Measurements from ENCODE around the gene TTC7B.

Gene TTC7B

GRCh38 chr14:90747909-90748308 is 68.3 kb downstream of the TTC7B start:
- Histone ChIP-seq H3K27me3 (ENCODE audit: insufficient read depth, poor library complexity, severe bottlenecking) (no peaks in the 10 kb centered on the region), H3K9me3 (ENCODE audit: severe bottlenecking) (peaks cover 10% of the 10 kb centered on the region), H3K4me3 (ENCODE audit: severe bottlenecking) (no peak overlapping the region), H3K36me3 (ENCODE audit: low read depth) (peaks cover 3% of the 10 kb centered on the region; the same call in 1 of the 2 replicates), H3K4me1 (ENCODE audit: insufficient read depth, poor library complexity, severe bottlenecking) (no peaks in the 10 kb centered on the region), H3K27ac (ENCODE audit: poor library complexity, severe bottlenecking) (no peak overlapping the region)
- ATAC-seq (ENCODE audit: low read depth), result no peak
- no peak for DNase-seq (ENCODE audit: low spot score)
- TF ChIP-seq, protein P1, sequence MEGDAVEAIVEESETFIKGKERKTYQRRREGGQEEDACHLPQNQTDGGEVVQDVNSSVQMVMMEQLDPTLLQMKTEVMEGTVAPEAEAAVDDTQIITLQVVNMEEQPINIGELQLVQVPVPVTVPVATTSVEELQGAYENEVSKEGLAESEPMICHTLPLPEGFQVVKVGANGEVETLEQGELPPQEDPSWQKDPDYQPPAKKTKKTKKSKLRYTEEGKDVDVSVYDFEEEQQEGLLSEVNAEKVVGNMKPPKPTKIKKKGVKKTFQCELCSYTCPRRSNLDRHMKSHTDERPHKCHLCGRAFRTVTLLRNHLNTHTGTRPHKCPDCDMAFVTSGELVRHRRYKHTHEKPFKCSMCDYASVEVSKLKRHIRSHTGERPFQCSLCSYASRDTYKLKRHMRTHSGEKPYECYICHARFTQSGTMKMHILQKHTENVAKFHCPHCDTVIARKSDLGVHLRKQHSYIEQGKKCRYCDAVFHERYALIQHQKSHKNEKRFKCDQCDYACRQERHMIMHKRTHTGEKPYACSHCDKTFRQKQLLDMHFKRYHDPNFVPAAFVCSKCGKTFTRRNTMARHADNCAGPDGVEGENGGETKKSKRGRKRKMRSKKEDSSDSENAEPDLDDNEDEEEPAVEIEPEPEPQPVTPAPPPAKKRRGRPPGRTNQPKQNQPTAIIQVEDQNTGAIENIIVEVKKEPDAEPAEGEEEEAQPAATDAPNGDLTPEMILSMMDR (IDR thresholded peaks at IDR 0.05; ENCODE audit: poor library complexity, severe bottlenecking), result no peak

GRCh38 chr14:90743826-90744225 is 72.4 kb downstream of the TTC7B start:
- H3K27me3 ChIP-seq (ENCODE audit: insufficient read depth, poor library complexity, severe bottlenecking), result no peaks in the 10 kb centered on the region
- H3K27ac ChIP-seq (ENCODE audit: poor library complexity, severe bottlenecking), result no peak overlapping the region
- peaks cover 3% of the 10 kb centered on the region; the same call in 1 of the 2 replicates for H3K36me3 ChIP-seq (ENCODE audit: low read depth)
- TF ChIP-seq, protein P1 (IDR thresholded peaks at IDR 0.05; ENCODE audit: poor library complexity, severe bottlenecking), result no peak
- H3K4me1 ChIP-seq (ENCODE audit: insufficient read depth, poor library complexity, severe bottlenecking), result no peaks in the 10 kb centered on the region
- peaks cover 10% of the 10 kb centered on the region for H3K9me3 ChIP-seq (ENCODE audit: severe bottlenecking)
- ATAC-seq (ENCODE audit: low read depth) (no peak), DNase-seq (ENCODE audit: low spot score) (no peak)
- H3K4me3 ChIP-seq (ENCODE audit: severe bottlenecking), result no peak overlapping the region

DNA sequence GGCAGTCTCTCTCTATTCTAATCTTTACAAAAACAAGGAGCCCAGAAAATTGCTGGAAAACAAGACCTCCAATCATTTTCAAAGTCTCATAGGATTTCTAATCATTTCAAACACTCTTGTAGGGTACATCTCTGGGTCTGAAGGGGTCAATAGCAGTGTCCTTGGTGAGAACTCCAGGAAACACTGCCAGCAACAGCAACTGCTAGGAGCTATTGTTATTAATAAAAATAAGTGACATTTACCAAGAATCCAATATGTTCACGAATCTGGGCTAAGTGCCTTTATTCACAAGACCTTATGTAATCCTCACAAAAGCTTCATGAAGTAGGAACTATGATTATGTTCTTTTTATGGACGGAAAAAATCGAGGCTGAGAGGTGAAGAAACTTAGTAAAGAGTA is 72.8 kb downstream of the TTC7B start:
- Histone ChIP-seq H3K9me3 (ENCODE audit: severe bottlenecking) (peaks cover 8% of the 10 kb centered on the region), H3K4me3 (ENCODE audit: severe bottlenecking) (no peak overlapping the region), H3K27ac (ENCODE audit: poor library complexity, severe bottlenecking) (no peak overlapping the region), H3K4me1 (ENCODE audit: insufficient read depth, poor library complexity, severe bottlenecking) (no peaks in the 10 kb centered on the region), H3K27me3 (ENCODE audit: insufficient read depth, poor library complexity, severe bottlenecking) (no peaks in the 10 kb centered on the region), H3K36me3 (ENCODE audit: low read depth) (peaks cover 3% of the 10 kb centered on the region; the same call in 1 of the 2 replicates)
- TF ChIP-seq, protein P1 (IDR thresholded peaks at IDR 0.05; ENCODE audit: poor library complexity, severe bottlenecking), result no peak
- DNase-seq (ENCODE audit: low spot score) (no peak), ATAC-seq (ENCODE audit: low read depth) (no peak)

DNA sequence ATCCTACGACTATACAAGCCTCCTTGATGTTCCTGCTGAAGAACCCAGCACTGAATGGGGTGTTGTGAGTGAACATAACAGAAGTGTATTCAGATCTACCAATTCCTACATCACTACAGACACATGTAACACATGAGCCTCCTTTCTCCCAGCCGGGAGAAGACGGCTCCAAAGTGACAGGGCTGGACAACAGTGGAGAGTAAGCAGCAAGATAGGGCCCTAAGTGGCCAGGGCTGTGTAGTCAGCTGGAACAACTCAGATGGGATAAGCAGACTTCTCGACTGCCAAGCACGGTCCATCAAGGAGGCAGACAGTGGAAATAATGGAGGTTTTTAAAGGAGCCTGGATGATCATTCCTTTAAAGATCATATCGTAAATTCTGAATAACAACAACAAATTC is 73.5 kb downstream of the TTC7B start:
- Histone ChIP-seq H3K36me3 (ENCODE audit: low read depth) (peaks cover 3% of the 10 kb centered on the region; the same call in 1 of the 2 replicates), H3K9me3 (ENCODE audit: severe bottlenecking) (peaks cover under 1% of the 10 kb centered on the region), H3K4me3 (ENCODE audit: severe bottlenecking) (no peak overlapping the region), H3K27ac (ENCODE audit: poor library complexity, severe bottlenecking) (no peak overlapping the region), H3K27me3 (ENCODE audit: insufficient read depth, poor library complexity, severe bottlenecking) (no peaks in the 10 kb centered on the region), H3K4me1 (ENCODE audit: insufficient read depth, poor library complexity, severe bottlenecking) (no peaks in the 10 kb centered on the region)
- DNase-seq (ENCODE audit: low spot score) (no peak), ATAC-seq (ENCODE audit: low read depth) (no peak)
- TF ChIP-seq, protein P1 (IDR thresholded peaks at IDR 0.05; ENCODE audit: poor library complexity, severe bottlenecking), result no peak

- Histone ChIP-seq H3K27me3 (ENCODE audit: insufficient read depth, poor library complexity, severe bottlenecking) (no peaks in the 10 kb centered on the region), H3K4me3 (ENCODE audit: severe bottlenecking) (no peak overlapping the region), H3K4me1 (ENCODE audit: insufficient read depth, poor library complexity, severe bottlenecking) (no peaks in the 10 kb centered on the region), H3K27ac (ENCODE audit: poor library complexity, severe bottlenecking) (no peak overlapping the region), H3K36me3 (ENCODE audit: low read depth) (peaks cover 3% of the 10 kb centered on the region; the same call in 1 of the 2 replicates), H3K9me3 (ENCODE audit: severe bottlenecking) (no peaks in the 10 kb centered on the region)
- ATAC-seq (ENCODE audit: low read depth) (no peak), DNase-seq (ENCODE audit: low spot score) (no peak)
- TF ChIP-seq, protein P1 (IDR thresholded peaks at IDR 0.05; ENCODE audit: poor library complexity, severe bottlenecking), result no peak
Measured at GRCh38 chr14:90742252-90742651, 74.0 kb downstream of the TTC7B start.

All from RWPE2 (cell line).